Glutamatergic neuron (in vitro differentiated cells): ENCODE measurements around the gene GPR17. TPM values are rescaled to one million over a fixed set of nuclear protein-coding genes. Genes with fewer than 3 reads are reported as not detected.

Source experiments
- DNase-seq: peaks from one replicate; pipeline ENCODE4 v3.0.0; 2022
- H3K27ac Mint-ChIP-seq: one replicate; pipeline ENCODE4 v1.8.0; 2020; ENCODE audit warnings: mild to moderate bottlenecking, mixed read lengths, inconsistent platforms; ENCODE audit not compliant: unreplicated experiment
- H3K27me3 Mint-ChIP-seq: one replicate; pipeline ENCODE4 v1.8.0; 2020; ENCODE audit warnings: mild to moderate bottlenecking, moderate library complexity, mixed read lengths, inconsistent platforms; ENCODE audit not compliant: unreplicated experiment
- H3K36me3 Mint-ChIP-seq: one replicate; pipeline ENCODE4 v1.8.0; 2020; ENCODE audit warnings: mild to moderate bottlenecking, mixed read lengths, inconsistent platforms; ENCODE audit not compliant: unreplicated experiment
- H3K4me1 Mint-ChIP-seq: one replicate; pipeline ENCODE4 v1.8.0; 2020; ENCODE audit warnings: mild to moderate bottlenecking, low read depth, mixed read lengths, inconsistent platforms; ENCODE audit not compliant: unreplicated experiment
- H3K4me3 Mint-ChIP-seq: one replicate; pipeline ENCODE4 v1.8.0; 2020; ENCODE audit warnings: mild to moderate bottlenecking, mixed read lengths, inconsistent platforms; ENCODE audit not compliant: unreplicated experiment
- H3K9me3 Mint-ChIP-seq: one replicate; pipeline ENCODE4 v1.8.0; 2020; ENCODE audit warnings: mild to moderate bottlenecking, moderate library complexity, mixed read lengths, inconsistent platforms; ENCODE audit not compliant: unreplicated experiment
- CTCF ChIP-seq: fragments of 200-600 bp; sonication (generic); IDR thresholded peaks from one replicate; pipeline ENCODE4 v1.5.0; 2021; ENCODE audit not compliant: partially characterized antibody, unreplicated experiment
- total RNA-seq: library from RNA; stranded (reverse); fragmentation: NEBNext Ultra II Directional; extraction: Animal tissue kit (Norgen Biotek cat#: 25700); gene quantifications from one replicate; pipeline ENCODE4 v1.2.1, GENCODE V29; 2021; ENCODE audit not compliant: unreplicated experiment

The GPR17 gene
- total RNA-seq, 1 donor from 2014 or later, result not detected

GRCh38 chr2:127641846-127642507 lies 4.0 kb upstream of the GPR17 start:
- Mint-ChIP-seq H3K27ac (no peak overlapping the region), H3K27me3 (peaks cover 6% of the 10 kb centered on the region), H3K4me1 (peaks cover 7% of the 10 kb centered on the region), H3K9me3 (peaks cover 3% of the 10 kb centered on the region), H3K36me3 (no peaks in the 10 kb centered on the region), H3K4me3 (no peak overlapping the region)
- TF ChIP-seq CTCF, result no peak
- DNase-seq, result no peak

GRCh38 chr2:127642706-127643438 lies 3.1 kb upstream of the GPR17 start:
- Mint-ChIP-seq H3K27ac (no peak overlapping the region), H3K4me1 (peaks cover 5% of the 10 kb centered on the region)

GRCh38 chr2:127643439-127644065 lies 2.4 kb upstream of the GPR17 start:
- Mint-ChIP-seq H3K4me1 (peaks cover 5% of the 10 kb centered on the region), H3K9me3 (peaks cover 3% of the 10 kb centered on the region), H3K4me3 (no peak overlapping the region), H3K27ac (peak overlapping the region; percentile 62), H3K27me3 (peaks cover 6% of the 10 kb centered on the region), H3K36me3 (no peaks in the 10 kb centered on the region)
- no peak for TF ChIP-seq CTCF
- DNase-seq, result no peak

More at GRCh38 chr2:127642706-127643438, 3.1 kb upstream of the GPR17 start:
- Mint-ChIP-seq H3K4me3 (no peak overlapping the region), H3K27me3 (peaks cover 6% of the 10 kb centered on the region), H3K36me3 (no peaks in the 10 kb centered on the region), H3K9me3 (peaks cover 3% of the 10 kb centered on the region)
- no peak for TF ChIP-seq CTCF
- no peak for DNase-seq

GRCh38 chr2:127644066-127645025 lies 1.6 kb upstream of the GPR17 start:
- H3K27me3 Mint-ChIP-seq, result peaks cover 4% of the 10 kb centered on the region
- peak overlapping the region; percentile 62 for H3K27ac Mint-ChIP-seq
- H3K9me3 Mint-ChIP-seq, result peaks cover 3% of the 10 kb centered on the region
- DNase-seq, result no peak
- H3K4me1 Mint-ChIP-seq, result peaks cover 5% of the 10 kb centered on the region
- H3K4me3 Mint-ChIP-seq, result no peak overlapping the region
- TF ChIP-seq CTCF, result no peak
- no peaks in the 10 kb centered on the region for H3K36me3 Mint-ChIP-seq
